Bronchus fibroblast of lung (primary cell): ENCODE measurements around the gene PDCL3. TPM values are rescaled to one million over a fixed set of nuclear protein-coding genes. Genes with fewer than 3 reads are reported as not detected.

Experiments used
- total RNA-seq: library from RNA; depleted of rRNA; stranded (reverse); fragments of >200 nt; gene quantifications from 2 replicates; pipeline ENCODE4 v1.2.3, GENCODE V29; 2015

The PDCL3 gene
- 11.6 and 17.7 TPM in 2 replicates for total RNA-seq

DNA sequence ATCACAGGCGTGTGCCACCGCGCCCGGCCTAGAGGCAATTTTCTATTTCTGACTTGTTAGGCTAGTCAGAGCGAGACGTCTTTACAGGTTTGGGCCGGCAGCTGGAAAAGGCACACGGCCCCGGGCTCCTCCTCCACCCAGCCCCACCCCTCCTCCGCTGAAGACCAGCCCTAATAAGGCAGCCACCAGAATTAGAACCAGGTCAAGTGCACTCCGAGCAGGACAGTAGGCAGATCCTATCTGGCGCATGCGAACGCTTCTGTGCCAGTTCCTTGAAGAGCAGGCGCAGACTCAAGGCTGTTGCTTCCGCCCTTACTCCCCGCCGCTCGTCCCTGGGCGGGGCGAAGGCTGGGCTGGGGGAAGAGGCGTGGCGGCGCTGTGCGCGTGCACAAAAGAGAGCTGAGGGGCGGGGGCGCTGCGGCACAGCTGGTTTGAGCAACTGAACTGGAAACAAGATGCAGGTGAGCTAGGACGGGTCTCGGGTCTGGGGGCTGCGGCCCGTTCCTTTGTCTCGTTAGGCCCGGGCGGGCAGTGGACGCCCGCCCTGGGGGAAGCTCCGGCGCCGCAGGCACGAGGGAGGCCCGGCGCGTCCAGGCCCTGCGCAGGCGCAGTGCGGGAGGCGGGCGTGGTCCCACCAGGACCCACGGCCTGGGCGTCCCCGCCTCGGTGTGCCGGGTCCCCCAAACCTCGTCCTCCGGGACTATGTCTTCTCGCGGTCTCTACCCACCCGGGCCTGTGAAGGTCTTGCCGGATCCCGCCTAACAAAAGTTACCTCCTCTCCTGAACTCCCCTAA, at the start of gene PDCL3:
Gene PDCL3 (plus strand): TSS at position 381 of the 794 bp plus-strand sequence. CDS start 75 bp downstream, at position 456.

Other genes starting within 250 kb of the PDCL3 start
- under 0.01 TPM in 2 replicates for gene LONRF2, start 240.5 kb upstream of the PDCL3 start, total RNA-seq
- gene CHST10, start 145.3 kb upstream of the PDCL3 start, total RNA-seq: 10.7 and 19.3 TPM in 2 replicates
- not detected in 2 replicates for gene NMS, start 92.5 kb upstream of the PDCL3 start, total RNA-seq